ENCODE results near the gene NLK. TPM values are rescaled to one million over a fixed set of nuclear protein-coding genes. Genes with fewer than 3 reads are reported as not detected.
"Not testable (repeated sequence)": the region's sequence is repeated elsewhere in the genome, so short reads cannot be mapped to it uniquely, and the experiment has no call there.

Gene NLK
- total RNA-seq, 1 donor from 2014 or later = 31.9 TPM

- not testable (repeated sequence) for DNase-seq (ENCODE audit: low read depth in 2 of 2)
These were observed 188.1 kb downstream of the NLK start for GRCh38 chr17:28230607-28231006.

GRCh38 chr17:28231624-28232023, 189.1 kb downstream of the NLK start:
- not testable (repeated sequence) for DNase-seq (ENCODE audit: low read depth in 2 of 2)

- peak in 1 of 2 donors; percentile 37 for DNase-seq (ENCODE audit: low read depth in 2 of 2)
These were observed 190.7 kb downstream of the NLK start for GRCh38 chr17:28232966-28233870.

- DNase-seq (ENCODE audit: low read depth in 2 of 2) = not testable (repeated sequence)
These were observed 191.7 kb downstream of the NLK start for GRCh38 chr17:28233872-28234856.

- not testable (repeated sequence) for DNase-seq (ENCODE audit: low read depth in 2 of 2)
These were observed 192.7 kb downstream of the NLK start for GRCh38 chr17:28235066-28235700.

- not testable (repeated sequence) for DNase-seq (ENCODE audit: low read depth in 2 of 2)
These were observed 193.7 kb downstream of the NLK start for GRCh38 chr17:28236033-28236653.

GRCh38 chr17:28238547-28239270, 196.2 kb downstream of the NLK start:
- not testable (repeated sequence) for DNase-seq (ENCODE audit: low read depth in 2 of 2)

GRCh38 chr17:28239271-28239624, 196.8 kb downstream of the NLK start:
- DNase-seq (ENCODE audit: low read depth in 2 of 2) = no peak

- DNase-seq (ENCODE audit: low read depth in 2 of 2) = no peak
These were observed 198.3 kb downstream of the NLK start for GRCh38 chr17:28240688-28241340.

- DNase-seq (ENCODE audit: low read depth in 2 of 2) = no peak
These were observed 200.3 kb downstream of the NLK start for GRCh38 chr17:28242791-28243190.

- not testable (repeated sequence) for DNase-seq (ENCODE audit: low read depth in 2 of 2)
These were observed 200.8 kb downstream of the NLK start for GRCh38 chr17:28243268-28243667.

- no peak for DNase-seq (ENCODE audit: low read depth in 2 of 2)
These were observed 202.0 kb downstream of the NLK start for GRCh38 chr17:28244446-28244845.

Other genes with a start within 250 kb of the NLK start
- 0.20 and 0.22 TPM in 2 replicates for gene NOS2, start 242.1 kb upstream of the NLK start, total RNA-seq
- 1.8 and 3.5 TPM in 2 replicates for gene LYRM9, start 149.3 kb upstream of the NLK start, total RNA-seq